KG1 (cell line): ENCODE measurements around the gene CD8B.
A peak's percentile ranks its signal among the peaks of the same experiment; 100 is the strongest.

Experiments used
- DNase-seq: peaks from one replicate; lab custom pipeline; 2025; lab: John Stamatoyannopoulos, UW

The CD8B gene

DNA sequence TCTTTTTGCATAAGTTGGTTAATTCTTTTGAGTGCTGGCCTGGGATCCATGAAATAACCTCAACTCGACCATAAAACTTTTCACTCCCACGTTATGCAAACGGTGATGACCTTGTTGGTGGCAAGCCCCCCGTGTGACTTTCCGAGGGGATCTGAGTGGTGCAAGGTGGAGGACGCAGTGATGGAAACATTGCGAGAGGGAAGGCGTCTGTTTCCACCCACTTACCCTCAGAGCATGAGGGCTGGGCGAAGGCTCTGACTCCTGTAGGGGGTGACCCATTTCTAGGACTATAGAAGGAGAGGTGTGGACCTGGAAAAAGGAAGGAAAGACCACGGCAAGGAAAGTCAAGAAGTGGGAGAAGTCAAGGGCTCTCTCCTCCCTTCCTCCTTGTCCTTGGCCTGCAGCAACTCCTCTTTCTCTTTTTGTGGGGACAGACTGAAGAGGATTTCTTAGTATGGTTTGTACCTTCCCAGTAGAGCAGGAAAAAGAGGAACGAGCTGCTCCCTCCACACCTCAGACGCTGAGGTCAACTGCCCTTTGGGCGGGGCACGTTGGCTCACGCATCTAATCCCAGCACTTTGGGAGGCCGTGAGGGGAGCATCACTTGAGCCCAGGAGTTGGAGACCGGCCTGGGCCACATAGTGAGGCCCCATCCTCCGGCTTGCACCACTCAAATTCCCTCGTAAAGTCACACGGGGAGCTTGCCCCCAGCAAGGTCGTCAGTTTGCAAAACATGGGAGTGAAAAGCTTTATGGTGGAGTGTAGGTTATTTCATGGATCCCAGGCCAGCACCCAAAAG lies 55.4 kb downstream of the CD8B start:
- no peak for DNase-seq

DNA sequence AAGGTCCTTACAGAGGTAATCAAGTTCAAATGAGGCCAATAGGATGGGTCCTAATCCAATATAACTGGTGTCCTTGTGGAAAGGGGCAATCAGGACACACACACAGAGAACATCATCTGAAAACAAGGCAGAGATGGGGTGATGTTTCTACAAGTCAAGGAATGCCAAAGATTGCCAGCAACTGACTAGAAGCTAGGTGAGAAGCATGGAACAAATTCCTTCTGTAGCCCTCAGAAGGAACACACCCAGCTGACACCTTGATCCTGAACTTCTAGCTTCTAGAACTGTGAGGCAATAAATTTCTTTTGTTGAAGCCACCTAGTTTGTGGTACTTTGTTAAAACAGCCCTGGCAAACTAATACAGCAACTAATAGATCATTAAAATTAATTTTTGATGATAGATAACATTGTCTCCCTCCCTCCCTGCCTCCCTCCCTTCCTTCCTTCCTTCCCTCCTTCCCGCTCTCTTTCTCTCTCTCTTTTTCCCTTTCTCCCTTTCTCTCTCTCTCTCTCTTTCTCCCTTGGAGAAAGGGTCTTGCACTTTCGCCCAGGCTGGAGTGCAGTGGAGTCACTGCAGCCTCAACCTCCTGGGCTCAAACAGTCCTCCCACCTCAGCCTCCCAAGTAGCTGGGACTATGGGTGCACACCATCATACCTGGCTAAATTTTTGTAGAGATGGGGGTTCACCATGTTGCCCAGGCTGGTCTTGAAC lies 60.7 kb downstream of the CD8B start:
- no peak for DNase-seq

DNA sequence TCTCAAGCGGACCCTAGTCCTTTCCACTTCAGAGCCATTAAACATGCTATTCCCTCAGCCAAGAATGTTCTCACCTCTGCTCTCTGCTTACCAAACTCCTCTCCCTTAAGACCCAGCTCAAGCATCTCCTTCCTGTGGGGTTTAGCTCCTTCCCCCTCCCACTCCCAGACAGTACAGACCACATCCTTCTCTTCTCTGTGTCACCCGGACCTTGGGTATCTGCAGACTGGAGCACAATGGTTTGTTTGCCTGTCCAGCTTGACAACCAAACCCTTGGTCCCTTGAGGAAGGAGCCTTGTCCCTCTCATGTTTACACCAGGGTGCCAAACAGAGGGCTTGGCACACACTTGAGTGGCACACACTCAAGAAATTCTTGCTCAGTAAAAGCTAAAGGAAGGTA lies 66.8 kb downstream of the CD8B start:
- DNase-seq = no peak

DNA sequence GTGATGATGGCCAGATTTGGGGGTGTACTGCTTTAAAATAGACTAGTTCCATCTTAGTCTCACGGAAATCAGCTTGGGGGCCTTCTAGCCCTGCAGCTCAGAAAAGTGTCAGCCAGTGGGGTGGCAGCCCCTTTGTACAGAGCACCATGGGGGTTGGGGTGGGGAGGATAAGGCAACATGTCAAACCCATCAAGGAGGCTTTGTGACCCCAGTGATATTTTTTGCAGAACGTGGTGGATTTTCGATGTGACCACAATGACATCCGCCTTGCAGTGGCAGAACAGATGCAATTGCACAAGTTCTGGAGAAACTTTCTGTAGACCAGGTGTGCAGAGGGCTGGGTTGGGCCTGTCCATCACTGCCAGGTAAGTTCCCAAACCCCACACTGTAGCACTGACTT lies 67.9 kb downstream of the CD8B start:
- no peak for DNase-seq

DNA sequence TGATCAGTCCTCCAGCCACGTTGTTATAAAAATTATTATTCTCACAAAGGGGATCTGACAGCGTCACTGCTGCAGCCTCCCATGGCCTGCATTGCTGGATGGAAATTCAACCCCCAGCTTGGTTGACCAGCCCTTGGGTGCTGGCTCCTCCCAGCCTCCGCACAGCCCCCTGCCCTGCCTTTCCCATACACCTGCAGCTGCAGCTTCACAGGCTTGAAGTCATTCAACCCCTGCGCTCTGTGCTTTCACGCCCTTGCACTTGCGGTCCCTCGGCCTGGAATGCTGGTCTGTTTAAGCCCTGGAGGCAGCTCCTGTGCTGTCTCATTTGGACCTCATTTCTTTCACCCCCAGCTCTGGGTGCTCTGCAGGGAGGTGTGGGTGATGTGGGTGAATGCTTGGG lies 70.1 kb downstream of the CD8B start:
- no peak for DNase-seq

DNA sequence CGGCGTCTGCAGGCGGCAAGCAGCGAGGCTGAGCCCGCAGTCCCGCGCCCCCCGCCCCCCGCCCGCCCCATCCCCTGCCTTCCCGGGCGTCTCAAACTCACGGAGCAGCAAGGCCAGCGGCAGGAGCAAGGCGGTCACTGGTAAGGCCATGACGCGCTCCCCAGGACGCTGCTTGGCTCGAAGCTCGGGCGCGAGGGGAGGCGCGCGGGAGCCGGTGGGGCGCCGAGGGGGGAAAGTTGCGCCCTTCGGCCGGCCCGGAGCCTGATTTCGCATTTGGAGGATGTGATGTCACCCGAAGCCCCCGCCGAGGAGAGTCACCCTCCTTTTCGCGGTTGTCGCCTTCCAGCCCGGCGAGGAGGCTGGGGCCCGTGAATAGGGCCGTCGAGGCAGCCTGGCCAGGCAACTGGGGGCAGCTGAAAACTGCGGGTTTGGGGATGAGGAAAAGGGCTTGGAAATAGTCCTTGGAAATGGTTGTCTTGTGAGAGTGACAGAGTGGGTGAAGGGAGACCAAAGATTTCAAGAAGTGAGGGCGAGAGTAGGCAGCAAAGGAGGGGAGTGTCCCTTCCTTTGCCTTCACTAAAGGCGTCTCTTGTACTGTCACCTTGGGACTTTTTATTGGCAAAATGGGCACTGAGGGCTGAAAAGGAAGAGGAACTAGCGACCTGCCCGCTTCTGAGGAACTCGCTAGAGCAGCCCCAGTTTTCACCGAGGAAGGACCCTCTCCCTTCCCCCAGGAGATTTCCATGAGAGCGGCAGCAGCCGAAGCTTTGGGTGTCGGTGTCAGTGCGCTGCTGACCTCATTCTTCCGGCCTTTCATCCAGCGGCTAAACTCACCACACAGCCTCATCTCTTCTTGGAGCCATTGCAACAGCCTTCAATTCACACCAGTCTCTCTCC lies 70.8 kb downstream of the CD8B start, which contains the start of gene CD8A:
Gene CD8A, minus strand, starts transcription at position 238 of the 897 bp plus-strand sequence. Its CDS starts 88 bp downstream, at position 150.
- DNase-seq = peak; percentile 16

DNA sequence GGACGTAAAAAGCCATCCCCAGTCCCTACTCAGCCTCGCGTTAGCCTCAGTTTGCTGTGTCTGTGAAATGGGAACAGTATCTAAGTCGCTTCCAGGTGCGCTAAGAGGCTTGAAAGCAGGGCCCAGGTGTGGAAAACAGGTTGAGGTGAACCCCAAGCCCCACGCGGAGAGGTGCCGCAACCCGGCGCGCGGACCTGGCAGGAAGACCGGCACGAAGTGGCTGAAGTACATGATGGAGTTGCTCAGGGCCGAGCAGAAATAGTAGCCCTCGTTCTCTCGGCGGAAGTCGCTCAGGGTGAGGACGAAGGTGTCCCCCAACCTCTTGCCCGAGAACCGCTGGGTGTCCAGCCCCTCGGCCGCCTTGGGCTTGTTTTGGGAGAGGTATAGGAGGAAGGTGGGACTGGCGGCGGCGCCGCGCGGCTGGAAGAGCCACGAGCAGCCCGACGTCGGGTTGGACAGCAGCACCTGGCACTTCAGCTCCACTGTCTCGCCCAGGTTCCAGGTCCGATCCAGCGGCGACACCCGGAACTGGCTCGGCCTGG lies 71.5 kb downstream of the CD8B start:
- no peak for DNase-seq

DNA sequence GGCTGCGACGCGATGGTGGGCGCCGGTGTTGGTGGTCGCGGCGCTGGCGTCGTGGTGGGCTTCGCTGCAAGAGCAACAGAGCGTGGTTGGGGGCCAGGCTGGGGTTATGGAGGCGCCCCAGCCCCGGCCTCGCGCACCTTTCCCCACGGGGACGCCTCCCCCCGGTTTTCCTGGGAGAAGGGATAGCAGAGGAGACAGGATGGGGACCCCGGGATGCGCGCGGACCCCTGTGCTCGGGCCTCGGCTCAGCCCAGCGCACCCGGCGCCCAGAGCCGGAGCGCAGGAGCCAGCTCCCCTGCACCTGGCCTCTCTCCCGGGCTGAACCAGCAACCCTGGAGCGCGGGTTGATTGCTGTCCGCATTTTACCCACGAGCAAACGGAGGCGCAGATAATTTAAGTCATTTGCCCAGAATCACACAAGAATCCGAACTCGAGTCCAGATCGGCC lies 72.0 kb downstream of the CD8B start:
- DNase-seq = no peak

DNA sequence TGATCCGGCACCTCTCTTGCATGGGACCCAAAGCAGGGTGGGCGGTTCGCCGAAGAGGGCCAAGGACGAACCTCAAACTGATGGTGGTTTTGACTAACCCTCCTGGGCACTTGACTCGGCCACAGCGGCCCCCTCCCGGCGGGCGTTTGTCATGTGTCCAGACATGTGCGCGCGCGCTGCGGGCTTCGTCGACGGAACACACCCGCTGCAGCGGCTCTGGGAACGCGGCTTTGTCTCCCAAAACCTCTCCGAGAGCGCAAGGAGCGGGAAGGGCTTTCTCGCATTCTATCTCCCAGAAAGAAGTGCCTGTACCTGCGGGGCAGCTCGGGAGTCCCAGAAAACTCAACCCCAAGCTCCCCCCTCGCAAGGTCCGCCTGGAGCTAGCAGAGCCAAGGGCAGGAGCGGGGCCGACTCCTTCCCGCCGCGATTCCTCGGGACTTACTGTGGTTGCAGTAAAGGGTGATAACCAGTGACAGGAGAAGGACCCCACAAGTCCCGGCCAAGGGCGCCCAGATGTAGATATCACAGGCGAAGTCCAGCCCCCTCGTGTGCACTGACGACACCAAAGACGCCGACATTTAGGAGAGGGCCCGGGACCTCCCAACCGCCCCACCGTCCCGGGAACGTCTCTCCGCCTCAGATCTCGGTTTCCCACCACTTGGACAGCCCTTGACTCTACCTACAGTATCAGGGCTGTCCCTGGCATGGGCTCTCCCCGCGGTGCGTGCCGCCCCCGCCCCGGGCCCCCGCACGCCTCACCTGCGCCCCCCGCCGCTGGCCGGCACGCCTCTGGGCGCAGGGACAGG lies 72.6 kb downstream of the CD8B start:
- no peak for DNase-seq

DNA sequence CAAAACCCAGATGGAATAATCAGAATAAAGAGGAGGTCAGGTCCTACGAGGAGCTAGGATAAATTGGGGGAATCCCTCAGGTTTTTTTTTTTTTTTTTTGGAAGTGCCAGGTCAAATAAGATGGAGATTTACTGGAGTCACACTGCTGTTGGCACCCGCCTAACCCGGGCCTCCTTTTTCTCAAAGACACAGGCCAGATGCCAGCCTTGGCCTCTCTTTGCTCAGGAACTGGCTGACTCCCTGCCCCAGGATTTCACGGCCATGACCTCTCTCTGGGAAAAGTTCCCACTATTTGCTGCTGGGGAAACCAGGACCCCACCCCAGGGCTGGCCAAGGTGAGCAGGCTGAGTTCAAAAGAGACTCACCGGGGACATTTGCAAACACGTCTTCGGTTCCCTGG lies 73.5 kb downstream of the CD8B start:
- DNase-seq = no peak

DNA sequence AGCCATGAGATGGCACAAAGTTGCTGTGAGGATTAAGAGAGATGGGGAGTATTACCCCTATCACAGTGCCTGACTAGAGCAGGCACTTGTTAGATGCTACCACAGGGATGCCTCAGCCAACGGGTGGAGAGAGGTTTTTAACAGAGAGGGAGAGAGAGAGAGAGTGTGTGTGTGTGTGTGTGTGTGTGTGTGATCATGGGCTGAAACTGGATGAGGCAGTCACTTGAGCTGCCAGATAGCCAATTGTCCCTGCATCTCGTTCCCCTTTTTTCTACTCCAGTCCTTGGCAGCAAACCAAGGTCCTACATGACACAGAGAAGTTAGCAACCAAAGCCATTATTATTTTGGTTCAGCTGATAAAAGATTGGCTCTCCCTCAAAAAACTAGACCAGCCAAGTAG lies 74.0 kb downstream of the CD8B start:
- DNase-seq = no peak

DNA sequence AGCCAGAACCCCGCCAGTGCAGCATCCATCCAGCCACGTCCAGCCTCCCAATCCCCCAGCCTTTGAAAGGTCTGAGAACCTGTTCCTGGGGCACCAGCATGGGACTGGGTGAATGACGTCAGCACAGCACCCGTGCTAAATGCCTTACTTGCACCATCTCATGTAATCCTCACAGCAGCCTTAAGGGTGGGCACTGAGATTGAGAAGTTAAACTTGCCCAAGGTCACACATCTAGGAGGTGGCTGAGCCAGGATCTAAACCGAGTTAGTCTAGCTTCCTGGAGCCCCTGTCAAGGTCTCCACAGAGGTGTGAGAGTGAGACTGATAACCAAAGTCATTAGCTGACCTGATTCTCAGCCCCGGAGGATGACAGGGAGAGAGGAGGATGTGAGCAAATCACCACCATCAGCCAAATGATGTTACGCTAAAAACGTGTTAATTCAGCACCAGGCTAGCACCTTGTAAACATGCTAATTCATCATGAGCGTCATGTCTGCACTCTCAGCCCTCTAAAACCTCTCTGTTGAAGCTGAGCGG lies 75.6 kb downstream of the CD8B start:
- no peak for DNase-seq

DNA sequence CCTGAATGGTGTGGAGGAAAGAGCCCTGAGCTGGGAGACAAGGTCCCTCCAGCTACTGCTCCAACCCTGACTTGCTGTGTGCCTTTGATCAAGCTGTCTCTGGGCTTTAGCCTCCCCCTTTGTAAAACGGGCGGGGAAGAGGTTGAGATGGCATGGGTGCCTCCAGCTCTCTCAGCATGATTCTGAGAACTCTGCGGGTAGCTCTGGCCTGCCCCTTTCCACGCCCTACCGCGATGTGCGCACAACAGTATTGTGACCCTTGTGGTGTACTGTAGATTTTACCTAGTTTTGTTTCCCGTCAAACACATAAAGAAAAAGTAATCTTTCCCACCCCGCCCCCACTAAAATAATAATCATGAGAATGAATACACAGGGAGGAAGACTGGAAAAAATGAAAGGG lies 76.2 kb downstream of the CD8B start:
- DNase-seq = no peak

DNA sequence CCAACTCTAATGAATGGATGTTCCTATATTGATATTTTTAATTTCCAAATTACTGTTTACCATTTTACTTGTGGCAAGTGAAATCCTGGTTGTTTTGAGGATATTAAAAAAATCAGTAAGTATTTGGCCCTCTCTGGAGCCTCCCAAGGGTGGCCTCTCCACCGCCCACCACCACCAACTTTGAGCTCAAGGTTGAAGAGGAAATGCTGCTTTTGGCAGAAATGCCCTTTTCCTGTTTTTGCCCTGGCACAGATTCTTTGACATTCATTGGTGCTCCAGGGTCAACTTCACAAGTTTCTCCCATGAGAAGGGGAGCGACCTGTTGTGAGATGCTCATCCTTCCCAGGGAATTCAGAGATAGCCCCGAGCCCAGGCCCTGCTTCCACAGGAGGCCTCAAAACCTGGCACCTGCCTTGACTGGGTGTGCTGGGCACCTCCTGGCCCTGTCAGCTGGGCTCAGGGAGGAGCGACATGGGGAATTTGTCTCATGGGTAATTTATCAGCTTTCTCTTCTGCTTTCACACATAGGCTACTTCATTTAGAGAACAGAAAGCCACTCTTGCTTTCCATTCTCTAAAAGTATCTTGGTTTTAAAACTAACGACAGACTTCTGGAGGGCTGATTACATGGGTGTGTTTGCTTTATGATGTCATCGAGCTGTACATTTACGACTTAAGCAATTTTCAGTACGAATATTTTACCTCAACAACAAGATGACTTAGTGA lies 77.9 kb downstream of the CD8B start:
- no peak for DNase-seq

DNA sequence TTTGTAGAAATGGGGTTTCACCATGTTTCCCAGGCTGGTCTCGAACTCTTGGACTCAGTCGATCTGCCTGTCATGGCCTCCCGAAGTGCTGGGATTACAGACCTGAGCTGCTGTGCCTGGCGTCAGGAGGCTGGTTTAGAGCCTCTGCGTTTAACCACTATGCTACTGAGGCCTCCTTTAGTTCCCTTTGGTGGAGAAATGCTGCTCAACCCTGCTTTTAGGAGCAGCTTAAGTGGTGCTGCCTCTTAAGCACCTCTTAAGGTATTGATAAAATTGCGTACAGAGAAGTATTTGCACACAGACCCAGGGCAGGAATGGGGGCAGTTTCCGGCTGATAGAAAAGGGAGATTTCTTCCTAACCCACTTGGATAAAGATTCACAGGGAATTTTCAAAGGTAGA lies 78.9 kb downstream of the CD8B start:
- no peak for DNase-seq

DNA sequence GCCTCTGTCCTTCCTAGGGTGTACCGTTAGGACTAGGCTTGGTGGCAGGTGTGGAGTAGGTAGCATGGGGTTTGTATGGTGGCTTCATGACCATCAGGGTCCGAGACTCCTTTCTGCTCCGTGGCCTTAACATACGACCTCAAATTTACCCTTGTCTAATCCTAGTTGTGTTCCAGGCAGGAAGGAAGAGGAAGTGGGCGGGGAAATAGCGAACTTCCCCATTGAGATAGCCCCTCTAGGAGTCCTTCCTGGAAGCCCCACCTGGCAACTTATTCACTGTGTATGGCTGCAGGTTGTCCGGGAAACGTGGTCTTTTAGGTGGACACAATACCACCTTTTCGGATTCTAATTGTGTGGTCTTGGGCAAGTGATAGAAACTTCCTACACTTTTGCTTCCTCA lies 80.3 kb downstream of the CD8B start:
- no peak for DNase-seq

DNA sequence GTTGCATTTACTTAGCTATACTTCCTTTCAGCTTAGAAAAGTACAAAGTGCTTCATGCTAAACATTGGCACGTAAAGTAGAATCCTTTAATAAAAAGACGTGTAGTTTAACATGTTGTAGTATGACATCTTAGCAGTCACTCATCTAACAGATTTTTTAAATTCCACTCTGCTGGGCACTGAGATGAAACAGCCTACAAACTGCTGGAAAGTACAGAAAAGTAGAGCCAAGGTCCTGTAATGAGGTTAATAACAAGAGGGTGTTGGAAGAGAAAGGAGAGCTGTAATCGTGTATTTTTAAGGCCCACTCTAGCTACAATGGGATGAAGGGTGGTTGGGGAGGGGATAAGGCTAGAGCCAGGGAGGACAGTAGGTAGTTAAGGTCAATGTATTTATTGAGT lies 81.7 kb downstream of the CD8B start:
- DNase-seq = no peak

DNA sequence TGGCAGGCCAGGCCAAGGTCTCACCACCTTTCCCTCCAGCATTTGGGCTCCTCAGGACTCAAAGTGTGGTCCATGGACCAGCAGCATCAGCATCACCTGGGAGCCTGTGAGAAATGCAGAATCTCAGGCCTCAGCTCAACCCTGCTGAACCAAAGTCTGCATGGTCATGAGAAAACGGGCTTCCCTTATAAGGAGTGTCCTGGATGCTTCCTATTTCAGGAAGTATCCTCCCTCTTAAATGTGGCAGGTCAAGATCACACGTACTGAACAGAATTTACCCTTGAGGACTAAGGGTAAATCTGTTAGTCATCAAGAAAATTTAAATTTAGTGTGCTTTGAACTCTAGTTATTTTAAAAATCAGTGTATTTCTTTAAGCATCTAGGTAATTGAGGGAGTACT lies 82.7 kb downstream of the CD8B start:
- no peak for DNase-seq

DNA sequence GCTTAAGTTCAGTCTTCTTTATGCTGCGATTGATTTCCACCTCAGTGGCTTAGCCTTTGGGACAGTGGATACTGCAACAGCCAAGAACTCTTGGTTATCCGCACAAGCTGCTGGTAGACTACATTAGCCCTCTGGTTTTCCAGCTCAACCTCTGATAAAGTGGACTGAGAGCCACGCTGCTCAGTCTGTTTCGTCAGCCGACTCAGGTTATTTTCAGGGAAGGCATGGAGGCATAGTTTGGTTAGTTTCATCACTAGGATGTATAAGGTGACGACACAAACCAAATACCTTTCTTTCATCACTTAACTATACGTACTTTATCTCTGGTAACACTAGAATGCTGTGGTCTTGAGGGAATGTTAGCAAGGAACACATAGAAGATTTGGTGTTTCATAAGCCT lies 85.2 kb downstream of the CD8B start:
- DNase-seq = no peak

DNA sequence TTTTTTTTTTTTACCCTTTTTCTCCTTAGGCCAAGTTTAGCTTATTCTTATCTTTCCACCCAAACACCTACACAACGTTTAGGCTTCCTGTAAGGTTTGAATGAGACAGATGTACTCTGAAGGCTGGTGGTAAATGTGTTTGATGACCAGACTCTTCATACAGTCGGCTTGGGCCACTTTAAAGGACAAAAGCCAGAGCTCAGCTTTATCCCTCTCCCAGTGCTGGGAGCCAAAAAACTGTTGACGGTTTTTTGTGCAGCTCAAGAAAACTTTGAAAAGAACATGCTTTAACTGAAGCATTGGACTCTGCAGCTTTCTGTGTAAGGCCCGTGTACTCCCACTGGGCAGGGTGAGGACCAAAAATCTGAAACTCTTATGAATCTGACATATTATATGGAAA lies 86.3 kb downstream of the CD8B start:
- no peak for DNase-seq
